Measurements from ENCODE around the gene TARBP2. TPM values are rescaled to one million over a fixed set of nuclear protein-coding genes. Genes with fewer than 3 reads are reported as not detected.
A peak's percentile ranks its signal among the peaks of the same experiment; 100 is the strongest.

The TARBP2 gene
- polyA plus RNA-seq, 2 of the 4 experiments (the other 2 are of a cell fraction): 41.5 to 49.9 TPM

DNA sequence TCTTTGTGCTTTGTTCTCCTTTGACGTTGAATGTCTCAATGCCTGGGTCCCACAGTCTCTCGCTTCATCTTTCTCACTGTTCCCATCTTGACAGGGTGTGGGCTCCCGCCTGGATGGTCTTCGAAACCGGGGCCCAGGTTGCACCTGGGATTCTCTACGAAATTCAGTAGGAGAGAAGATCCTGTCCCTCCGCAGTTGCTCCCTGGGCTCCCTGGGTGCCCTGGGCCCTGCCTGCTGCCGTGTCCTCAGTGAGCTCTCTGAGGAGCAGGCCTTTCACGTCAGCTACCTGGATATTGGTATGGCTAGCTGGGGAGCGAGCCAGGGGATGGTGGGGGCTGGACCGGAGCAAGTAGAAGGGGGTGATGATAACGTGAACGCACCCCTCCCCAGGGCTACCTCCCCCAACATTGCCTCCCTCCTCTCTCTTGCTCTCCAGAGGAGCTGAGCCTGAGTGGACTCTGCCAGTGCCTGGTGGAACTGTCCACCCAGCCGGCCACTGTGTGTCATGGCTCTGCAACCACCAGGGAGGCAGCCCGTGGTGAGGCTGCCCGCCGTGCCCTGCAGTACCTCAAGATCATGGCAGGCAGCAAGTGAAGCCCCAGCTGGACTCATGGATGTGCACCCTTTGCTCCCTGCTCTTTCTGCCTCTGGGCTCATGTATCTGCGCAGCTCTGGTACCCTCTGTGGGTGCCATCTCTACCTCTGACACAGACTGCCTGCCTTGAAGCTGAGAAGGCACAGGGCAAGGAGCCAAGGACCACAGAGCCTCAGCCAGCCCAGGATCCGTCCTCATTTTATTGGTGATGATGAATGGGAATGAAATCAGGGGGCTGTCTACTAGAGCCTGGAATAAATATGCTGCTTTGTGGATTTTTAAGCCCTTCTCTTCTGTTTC, 4.7 kb downstream of the TARBP2 start (continued):
- TF ChIP-seq RARB (CRISPR knock-in tag; IDR thresholded peaks at IDR 0.05): no peak

DNA sequence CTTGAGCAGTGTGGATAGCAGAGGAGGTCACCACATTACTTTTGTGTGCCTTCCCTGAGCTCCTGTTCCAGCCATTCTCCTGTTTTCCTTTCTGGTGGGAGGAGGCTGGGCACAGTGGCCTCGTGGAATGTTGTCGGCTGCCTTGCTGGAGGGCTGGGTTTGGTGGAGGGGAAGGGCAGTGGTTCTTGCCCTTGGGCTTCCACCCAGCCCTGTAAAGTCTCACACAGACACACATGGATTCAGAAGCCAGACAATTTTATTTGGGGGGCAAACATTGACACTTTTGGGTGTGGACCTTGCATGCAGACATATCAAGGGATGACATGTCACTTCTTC, 5.3 kb downstream of the TARBP2 start:
- TF ChIP-seq, protein P1, sequence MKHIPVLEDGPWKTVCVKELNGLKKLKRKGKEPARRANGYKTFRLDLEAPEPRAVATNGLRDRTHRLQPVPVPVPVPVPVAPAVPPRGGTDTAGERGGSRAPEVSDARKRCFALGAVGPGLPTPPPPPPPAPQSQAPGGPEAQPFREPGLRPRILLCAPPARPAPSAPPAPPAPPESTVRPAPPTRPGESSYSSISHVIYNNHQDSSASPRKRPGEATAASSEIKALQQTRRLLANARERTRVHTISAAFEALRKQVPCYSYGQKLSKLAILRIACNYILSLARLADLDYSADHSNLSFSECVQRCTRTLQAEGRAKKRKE (CRISPR knock-in tag; IDR thresholded peaks at IDR 0.05; ENCODE audit: low read depth): no peak
- no peak for TF ChIP-seq HOXB13 (CRISPR knock-in tag; IDR thresholded peaks at IDR 0.05; ENCODE audit: low read depth)
- no peak for TF ChIP-seq NPAS2 (CRISPR knock-in tag; IDR thresholded peaks at IDR 0.05; ENCODE audit: borderline replicate concordance)
- no peak for TF ChIP-seq ZC3H11A (IDR thresholded peaks at IDR 0.05)
- ATAC-seq (no peak), FAIRE-seq (no peak), DNase-seq (ENCODE audit: low read depth in 1 of 2, low spot score in 1 of 2) (no peak)
- ChIA-PET POLR2A (interaction anchor here (0.7 kb wide), 1 partner anchor 33 kb away, joined by 3 read pairs; no protein-coding TSS in a partner anchor), CTCF (interaction anchor here (1.0 to 13.1 kb wide), 4 partner anchors 12 to 180 kb away, joined by 4 to 169 read pairs (median 54); partner anchors contain the start of gene AAAS)
- Histone ChIP-seq H3K9me3 (no peaks in the 10 kb centered on the region), H3K4me3 (no peak overlapping the region), H3K4me2 (no peak overlapping the region), H3K4me1 (peaks cover 21% of the 10 kb centered on the region), H3K27ac (no peak overlapping the region)
- WGBS (ENCODE audit: missing lambda C conversion rate): 52% methylated on average over 2 of the region's 2 CpGs

DNA sequence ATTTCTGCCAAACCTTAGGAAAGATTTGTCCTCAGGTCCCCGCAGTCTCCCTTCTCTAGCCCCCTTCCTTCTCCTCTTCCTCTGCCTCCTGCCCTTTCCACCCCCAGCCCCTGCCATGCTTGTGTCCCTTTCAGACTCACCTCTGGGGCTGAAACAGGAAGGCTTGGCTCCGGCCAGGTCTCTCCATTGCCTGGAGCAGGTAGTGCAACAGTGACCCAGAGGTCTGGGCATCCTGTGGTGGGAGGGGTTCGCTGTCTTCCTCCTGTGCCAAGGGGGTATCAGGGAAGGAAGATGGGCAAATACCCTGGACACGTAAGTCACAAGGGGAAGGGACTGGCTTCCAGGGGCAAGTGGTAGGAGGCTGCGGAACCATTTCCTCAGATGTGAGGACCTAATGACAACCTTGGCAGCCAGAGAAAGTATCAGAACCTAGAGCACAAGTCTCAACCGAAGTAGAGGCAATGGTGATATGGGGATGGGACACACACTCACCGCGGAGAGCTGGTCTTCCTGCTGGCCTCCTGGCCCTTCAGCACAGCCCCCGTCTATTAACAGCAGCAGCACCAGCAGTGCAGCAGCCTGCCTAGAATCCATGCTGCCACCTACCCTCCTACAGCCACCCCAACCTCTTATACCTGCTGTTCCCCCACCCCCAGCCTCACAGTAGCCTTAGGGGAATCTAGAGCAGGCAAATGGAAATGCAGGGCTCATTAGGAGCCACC, 6.0 kb downstream of the TARBP2 start, which contains the start of gene NPFF:
NPFF (minus strand) TSS at position 604 of the 722 bp plus-strand sequence; CDS start at position 594, 10 bp downstream.
- Histone ChIP-seq H3K4me1 (peaks cover 17% of the 10 kb centered on the region), H3K27ac (no peak within 1 kb of the TSS), H3K4me3 (no peak within 1 kb of the TSS), H3K9me3 (no peaks in the 10 kb centered on the region), H3K4me2 (no peak within 1 kb of the TSS)
- TF ChIP-seq POLR2AphosphoS2 (conservative IDR thresholded peaks at IDR 0.05; ENCODE audit: low read length) (0 out of 2 replicates have a peak, but pooled peaks have one; percentile 26), JUNB (IDR thresholded peaks at IDR 0.05) (no peak)
- no peak for DNase-seq (ENCODE audit: low read depth in 1 of 2, low spot score in 1 of 2)
- POLR2A ChIA-PET: no interaction called here
- no peak for FAIRE-seq
- 94% methylated on average over 9 of the region's 9 CpGs for WGBS (ENCODE audit: missing lambda C conversion rate)
- ATAC-seq: no peak
- CTCF ChIA-PET: interaction anchor here (1.0 to 13.1 kb wide), 7 partner anchors 10 to 207 kb away, joined by 3 to 169 read pairs (median 24); partner anchors contain the start of genes AAAS, MAP3K12 and TARBP2

DNA sequence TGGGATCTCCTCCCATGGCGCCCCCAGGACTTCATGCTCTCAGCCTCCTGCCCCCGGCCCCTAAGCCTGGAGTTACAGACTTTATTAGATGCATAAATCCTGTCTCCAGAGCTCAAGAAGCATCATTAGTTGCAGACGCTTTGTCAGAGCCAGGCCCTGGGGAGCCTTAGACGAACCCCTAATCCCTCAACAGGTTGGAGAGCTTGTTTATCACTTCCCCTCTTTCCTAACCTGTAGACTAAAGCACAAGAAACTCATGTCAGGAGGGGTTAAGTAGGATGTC, 6.5 kb downstream of the TARBP2 start:
- POLR2A ChIA-PET: interaction anchor here (1.5 kb wide), 1 partner anchor 26 kb away, joined by 4 read pairs; no protein-coding TSS in a partner anchor
- CTCF ChIA-PET: interaction anchor here (1.0 to 13.1 kb wide), 9 partner anchors 10 to 296 kb away, joined by 3 to 169 read pairs (median 24); partner anchors contain the start of genes AAAS, MAP3K12 and TARBP2

More for the DNA sequence above, 6.5 kb downstream of the TARBP2 start:
- Histone ChIP-seq H3K4me1 (peaks cover 12% of the 10 kb centered on the region), H3K27ac (no peak overlapping the region), H3K4me3 (no peak overlapping the region), H3K4me2 (no peak overlapping the region), H3K9me3 (no peaks in the 10 kb centered on the region)
- FAIRE-seq: no peak
- WGBS (ENCODE audit: missing lambda C conversion rate): 86% methylated on average over 4 of the region's 4 CpGs
- no peak for ATAC-seq
- DNase-seq (ENCODE audit: low read depth in 1 of 2, low spot score in 1 of 2): no peak
- TF ChIP-seq TFCP2L1 (CRISPR knock-in tag; IDR thresholded peaks at IDR 0.05): no peak
- TF ChIP-seq KDM1A (IDR thresholded peaks at IDR 0.05; ENCODE audit: low read depth): no peak
- no peak for TF ChIP-seq ESRRA (IDR thresholded peaks at IDR 0.05; ENCODE audit: borderline replicate concordance, low read length)
- TF ChIP-seq ZC3H11A (IDR thresholded peaks at IDR 0.05): no peak
- TF ChIP-seq, protein P2, sequence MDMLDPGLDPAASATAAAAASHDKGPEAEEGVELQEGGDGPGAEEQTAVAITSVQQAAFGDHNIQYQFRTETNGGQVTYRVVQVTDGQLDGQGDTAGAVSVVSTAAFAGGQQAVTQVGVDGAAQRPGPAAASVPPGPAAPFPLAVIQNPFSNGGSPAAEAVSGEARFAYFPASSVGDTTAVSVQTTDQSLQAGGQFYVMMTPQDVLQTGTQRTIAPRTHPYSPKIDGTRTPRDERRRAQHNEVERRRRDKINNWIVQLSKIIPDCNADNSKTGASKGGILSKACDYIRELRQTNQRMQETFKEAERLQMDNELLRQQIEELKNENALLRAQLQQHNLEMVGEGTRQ (IDR thresholded peaks at IDR 0.05): no peak
- TF ChIP-seq RARB (CRISPR knock-in tag; IDR thresholded peaks at IDR 0.05): no peak
- TF ChIP-seq JUNB (IDR thresholded peaks at IDR 0.05): no peak
- TF ChIP-seq MAZ (IDR thresholded peaks at IDR 0.05; ENCODE audit: borderline replicate concordance, low read depth, low read length): no peak
- TF ChIP-seq NFE2L2 (conservative IDR thresholded peaks at IDR 0.05; ENCODE audit: low read length): no peak
- TF ChIP-seq KDM5A (IDR thresholded peaks at IDR 0.05): no peak
- no peak for TF ChIP-seq SREBF2 (IDR thresholded peaks at IDR 0.05)
- no peak for TF ChIP-seq ZFP36 (IDR thresholded peaks at IDR 0.05; ENCODE audit: borderline replicate concordance, partially characterized antibody)

All from A549 (cell line).